Activated CD4-positive, alpha-beta memory T cell treated with anti-CD3 and anti-CD28 coated beads for 36 hours (primary cell): ENCODE results near the gene POC1A. TPM values are rescaled to one million over a fixed set of nuclear protein-coding genes. Genes with fewer than 3 reads are reported as not detected.

Source experiments
- CTCF ChIA-PET: fragments of 350-600 bp; sonication (Branson Sonifier 250); formaldehyde crosslinking; loops from one replicate; lab custom pipeline; 2021; ENCODE audit warnings: antibody characterized with exemption, inconsistent platforms; lab: Charles Lee
- POLR2A ChIA-PET: fragments of 350-600 bp; sonication (Branson Sonifier 250); formaldehyde crosslinking; loops from one replicate; lab custom pipeline; 2021; ENCODE audit warnings: antibody characterized with exemption; lab: Charles Lee
- DNase-seq: peaks from one replicate; pipeline ENCODE4 v3.0.0-alpha.2; 2020
- H3K27ac Mint-ChIP-seq: one replicate; pipeline ENCODE4 v1.8.0; 2021; ENCODE audit warnings: mixed read lengths
- H3K27me3 Mint-ChIP-seq: one replicate; pipeline ENCODE4 v1.8.0; 2021; ENCODE audit warnings: mixed read lengths
- H3K36me3 Mint-ChIP-seq: one replicate; pipeline ENCODE4 v1.8.0; 2021; ENCODE audit warnings: mixed read lengths
- H3K4me1 Mint-ChIP-seq: one replicate; pipeline ENCODE4 v1.8.0; 2021; ENCODE audit warnings: low read depth, mixed read lengths
- H3K4me3 Mint-ChIP-seq: one replicate; pipeline ENCODE4 v1.8.0; 2021; ENCODE audit warnings: mild to moderate bottlenecking, mixed read lengths
- H3K9me3 Mint-ChIP-seq: one replicate; pipeline ENCODE4 v1.8.0; 2021; ENCODE audit warnings: mixed read lengths
- intact Hi-C: fragments of 100-400 bp; cut with micrococcal nuclease; formaldehyde crosslinking; loops from one replicate; pipeline ENCODE4 v1.15.1; 2023
- total RNA-seq, 2 experiments: library from RNA; stranded (reverse); gene quantifications; one replicate each; pipeline ENCODE4 v1.2.3, GENCODE V29; 2021

Gene POC1A
- total RNA-seq, 2 experiments from 2014 or later = 28.5 to 30.5 TPM

GRCh38 chr3:52077925-52078324, 76.3 kb downstream of the POC1A start:
- no peaks in the 10 kb centered on the region for H3K4me1 Mint-ChIP-seq
- ChIA-PET POLR2A (no interaction called here), CTCF (no interaction called here)
- H3K27ac Mint-ChIP-seq = no peak overlapping the region
- H3K36me3 Mint-ChIP-seq = no peaks in the 10 kb centered on the region
- DNase-seq = no peak
- H3K4me3 Mint-ChIP-seq = no peak overlapping the region
- intact Hi-C loops = no loop called here
- no peaks in the 10 kb centered on the region for H3K9me3 Mint-ChIP-seq
- no peaks in the 10 kb centered on the region for H3K27me3 Mint-ChIP-seq

GRCh38 chr3:52076896-52077780, 77.1 kb downstream of the POC1A start:
- no peak overlapping the region for H3K4me3 Mint-ChIP-seq
- ChIA-PET POLR2A (no interaction called here), CTCF (no interaction called here)
- H3K27ac Mint-ChIP-seq = no peak overlapping the region
- no peaks in the 10 kb centered on the region for H3K36me3 Mint-ChIP-seq
- H3K9me3 Mint-ChIP-seq = no peaks in the 10 kb centered on the region
- no peaks in the 10 kb centered on the region for H3K27me3 Mint-ChIP-seq
- intact Hi-C loops = no loop called here
- no peak for DNase-seq
- H3K4me1 Mint-ChIP-seq = no peaks in the 10 kb centered on the region

- POLR2A ChIA-PET = no interaction called here
Measured at GRCh38 chr3:52073490-52073889, 80.7 kb downstream of the POC1A start.

GRCh38 chr3:52072471-52072870, 81.8 kb downstream of the POC1A start:
- DNase-seq = no peak
- POLR2A ChIA-PET = no interaction called here
- intact Hi-C loops = no loop called here
- Mint-ChIP-seq H3K4me3 (no peak overlapping the region), H3K4me1 (no peaks in the 10 kb centered on the region), H3K27me3 (no peaks in the 10 kb centered on the region), H3K27ac (no peak overlapping the region), H3K9me3 (no peaks in the 10 kb centered on the region), H3K36me3 (no peaks in the 10 kb centered on the region)
- CTCF ChIA-PET = interaction anchor here (0.8 kb wide), 1 partner anchor 81 kb away, joined by 3 read pairs; no protein-coding TSS in a partner anchor

More at GRCh38 chr3:52073490-52073889, 80.7 kb downstream of the POC1A start:
- no peak for DNase-seq
- H3K27ac Mint-ChIP-seq = no peak overlapping the region
- H3K9me3 Mint-ChIP-seq = no peaks in the 10 kb centered on the region
- no peaks in the 10 kb centered on the region for H3K4me1 Mint-ChIP-seq
- H3K4me3 Mint-ChIP-seq = no peak overlapping the region
- intact Hi-C loops = no loop called here
- no peaks in the 10 kb centered on the region for H3K36me3 Mint-ChIP-seq
- no peaks in the 10 kb centered on the region for H3K27me3 Mint-ChIP-seq
- CTCF ChIA-PET = no interaction called here

- DNase-seq = no peak
- Mint-ChIP-seq H3K36me3 (no peaks in the 10 kb centered on the region), H3K9me3 (no peaks in the 10 kb centered on the region), H3K27ac (no peak overlapping the region), H3K27me3 (no peaks in the 10 kb centered on the region), H3K4me1 (no peaks in the 10 kb centered on the region), H3K4me3 (no peak overlapping the region)
- intact Hi-C loops = no loop called here
- ChIA-PET CTCF (no interaction called here), POLR2A (no interaction called here)
Measured at GRCh38 chr3:52072020-52072419, 82.2 kb downstream of the POC1A start.

GRCh38 chr3:52070724-52071621, 83.2 kb downstream of the POC1A start:
- CTCF ChIA-PET = no interaction called here
- intact Hi-C loops = no loop called here

GRCh38 chr3:52069855-52070254, 84.4 kb downstream of the POC1A start:
- Mint-ChIP-seq H3K4me1 (no peaks in the 10 kb centered on the region), H3K4me3 (no peak overlapping the region), H3K27me3 (no peaks in the 10 kb centered on the region), H3K36me3 (no peaks in the 10 kb centered on the region), H3K27ac (no peak overlapping the region), H3K9me3 (no peaks in the 10 kb centered on the region)
- intact Hi-C loops = no loop called here
- DNase-seq = no peak
- CTCF ChIA-PET = no interaction called here
- POLR2A ChIA-PET = no interaction called here

More at GRCh38 chr3:52070724-52071621, 83.2 kb downstream of the POC1A start:
- Mint-ChIP-seq H3K9me3 (no peaks in the 10 kb centered on the region), H3K27ac (no peak overlapping the region), H3K4me3 (no peak overlapping the region), H3K27me3 (no peaks in the 10 kb centered on the region), H3K36me3 (no peaks in the 10 kb centered on the region), H3K4me1 (no peaks in the 10 kb centered on the region)
- POLR2A ChIA-PET = no interaction called here
- no peak for DNase-seq

- Mint-ChIP-seq H3K36me3 (no peaks in the 10 kb centered on the region), H3K4me3 (no peak overlapping the region), H3K4me1 (no peaks in the 10 kb centered on the region), H3K27ac (no peak overlapping the region), H3K27me3 (no peaks in the 10 kb centered on the region), H3K9me3 (no peaks in the 10 kb centered on the region)
- ChIA-PET CTCF (no interaction called here), POLR2A (no interaction called here)
- no peak for DNase-seq
- intact Hi-C loops = no loop called here
Measured at GRCh38 chr3:52069135-52069534, 85.1 kb downstream of the POC1A start.

GRCh38 chr3:52068730-52069129, 85.5 kb downstream of the POC1A start:
- POLR2A ChIA-PET = no interaction called here
- H3K27ac Mint-ChIP-seq = no peak overlapping the region
- no peaks in the 10 kb centered on the region for H3K4me1 Mint-ChIP-seq
- no peaks in the 10 kb centered on the region for H3K36me3 Mint-ChIP-seq
- no peak for DNase-seq
- H3K9me3 Mint-ChIP-seq = no peaks in the 10 kb centered on the region
- no peak overlapping the region for H3K4me3 Mint-ChIP-seq
- no peaks in the 10 kb centered on the region for H3K27me3 Mint-ChIP-seq
- intact Hi-C loops = no loop called here
- CTCF ChIA-PET = no interaction called here

GRCh38 chr3:52068055-52068571, 86.1 kb downstream of the POC1A start:
- Mint-ChIP-seq H3K4me1 (no peaks in the 10 kb centered on the region), H3K27me3 (no peaks in the 10 kb centered on the region), H3K4me3 (no peak overlapping the region), H3K9me3 (no peaks in the 10 kb centered on the region), H3K27ac (no peak overlapping the region), H3K36me3 (no peaks in the 10 kb centered on the region)
- ChIA-PET POLR2A (no interaction called here), CTCF (no interaction called here)
- intact Hi-C loops = no loop called here
- DNase-seq = no peak

- Mint-ChIP-seq H3K36me3 (no peaks in the 10 kb centered on the region), H3K9me3 (no peaks in the 10 kb centered on the region), H3K27ac (no peak overlapping the region), H3K4me3 (no peak overlapping the region), H3K27me3 (no peaks in the 10 kb centered on the region), H3K4me1 (no peaks in the 10 kb centered on the region)
- intact Hi-C loops = no loop called here
- ChIA-PET CTCF (interaction anchor here (0.9 kb wide), 1 partner anchor 14 kb away, joined by 3 read pairs; no protein-coding TSS in a partner anchor), POLR2A (no interaction called here)
- DNase-seq = no peak
Measured at GRCh38 chr3:52067526-52067925, 86.7 kb downstream of the POC1A start.

GRCh38 chr3:52067046-52067445, 87.2 kb downstream of the POC1A start:
- ChIA-PET POLR2A (no interaction called here), CTCF (interaction anchor here (0.9 kb wide), 1 partner anchor 14 kb away, joined by 3 read pairs; no protein-coding TSS in a partner anchor)
- Mint-ChIP-seq H3K9me3 (no peaks in the 10 kb centered on the region), H3K27me3 (no peaks in the 10 kb centered on the region), H3K36me3 (no peaks in the 10 kb centered on the region), H3K4me1 (no peaks in the 10 kb centered on the region), H3K27ac (no peak overlapping the region), H3K4me3 (no peak overlapping the region)
- intact Hi-C loops = no loop called here
- no peak for DNase-seq
